ENCODE results near the gene DCDC2C.

Gene DCDC2C

DNA sequence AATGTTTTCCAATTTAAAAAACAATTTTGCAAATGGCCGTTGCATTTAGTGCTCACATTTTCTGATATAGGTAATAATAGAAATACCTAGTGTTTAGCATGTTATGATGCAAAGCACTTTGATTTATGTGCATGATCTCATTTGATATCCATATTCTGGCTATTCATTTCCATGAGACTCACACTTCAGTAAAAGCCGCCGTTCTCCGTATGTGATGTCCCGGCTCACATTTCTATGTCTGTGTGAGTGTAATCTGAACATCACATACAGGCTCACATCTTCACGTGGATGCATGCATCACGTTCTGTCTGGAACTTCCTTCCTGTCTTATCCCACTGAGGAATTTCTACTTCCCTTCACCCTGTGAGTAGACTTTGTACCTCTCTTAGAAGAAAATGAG is 45.8 kb downstream of the DCDC2C start:
- Histone ChIP-seq H3K79me2 (ENCODE audit: low read length) (no peaks in the 10 kb centered on the region), H3K27me3 (ENCODE audit: low read depth, low read length) (peaks cover 57% of the 10 kb centered on the region), H2AFZ (ENCODE audit: low read depth, low read length) (no peak overlapping the region), H3K4me3 (ENCODE audit: low read length) (no peak overlapping the region), H3K36me3 (replicated peaks; ENCODE audit: low read depth, low read length) (no peaks in the 10 kb centered on the region), H3K9me3 (ENCODE audit: insufficient read depth, low read length) (no peaks in the 10 kb centered on the region), H3K4me2 (ENCODE audit: low read length) (no peak overlapping the region), H3K27ac (ENCODE audit: low read length) (no peak overlapping the region), H3K9ac (ENCODE audit: low read length) (no peak overlapping the region), H3K4me1 (ENCODE audit: low read length) (peaks cover 5% of the 10 kb centered on the region), H4K20me1 (ENCODE audit: insufficient read depth, low read length) (no peaks in the 10 kb centered on the region)
- TF ChIP-seq, protein P1, sequence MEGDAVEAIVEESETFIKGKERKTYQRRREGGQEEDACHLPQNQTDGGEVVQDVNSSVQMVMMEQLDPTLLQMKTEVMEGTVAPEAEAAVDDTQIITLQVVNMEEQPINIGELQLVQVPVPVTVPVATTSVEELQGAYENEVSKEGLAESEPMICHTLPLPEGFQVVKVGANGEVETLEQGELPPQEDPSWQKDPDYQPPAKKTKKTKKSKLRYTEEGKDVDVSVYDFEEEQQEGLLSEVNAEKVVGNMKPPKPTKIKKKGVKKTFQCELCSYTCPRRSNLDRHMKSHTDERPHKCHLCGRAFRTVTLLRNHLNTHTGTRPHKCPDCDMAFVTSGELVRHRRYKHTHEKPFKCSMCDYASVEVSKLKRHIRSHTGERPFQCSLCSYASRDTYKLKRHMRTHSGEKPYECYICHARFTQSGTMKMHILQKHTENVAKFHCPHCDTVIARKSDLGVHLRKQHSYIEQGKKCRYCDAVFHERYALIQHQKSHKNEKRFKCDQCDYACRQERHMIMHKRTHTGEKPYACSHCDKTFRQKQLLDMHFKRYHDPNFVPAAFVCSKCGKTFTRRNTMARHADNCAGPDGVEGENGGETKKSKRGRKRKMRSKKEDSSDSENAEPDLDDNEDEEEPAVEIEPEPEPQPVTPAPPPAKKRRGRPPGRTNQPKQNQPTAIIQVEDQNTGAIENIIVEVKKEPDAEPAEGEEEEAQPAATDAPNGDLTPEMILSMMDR (IDR thresholded peaks at IDR 0.05; ENCODE audit: low read depth, low read length) = no peak
- no peak for TF ChIP-seq EZH2phosphoT487 (IDR thresholded peaks at IDR 0.05; ENCODE audit: low read depth)

DNA sequence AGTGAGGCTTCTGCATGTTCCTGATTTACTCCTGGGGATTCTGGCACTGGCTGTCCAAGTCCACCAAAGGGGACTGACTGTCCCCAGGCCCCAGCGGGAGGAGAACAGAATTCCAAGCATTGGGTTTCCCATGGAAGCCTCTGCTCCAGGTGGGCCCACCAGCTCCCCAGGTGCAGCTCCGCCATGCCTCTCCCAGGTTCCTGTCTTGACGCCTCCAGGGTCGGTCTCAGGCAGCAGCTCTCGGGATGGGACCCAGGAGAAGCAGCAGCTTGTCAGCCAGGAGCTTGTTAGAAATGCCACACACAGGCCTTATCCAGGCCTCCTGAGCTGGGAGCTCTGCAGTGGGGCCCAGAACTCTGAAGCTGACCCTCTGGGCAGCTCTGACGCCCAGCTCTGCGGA is 47.9 kb downstream of the DCDC2C start:
- H3K36me3 ChIP-seq (replicated peaks; ENCODE audit: low read depth, low read length) = no peaks in the 10 kb centered on the region
- H2AFZ ChIP-seq (ENCODE audit: low read depth, low read length) = no peak overlapping the region
- H4K20me1 ChIP-seq (ENCODE audit: insufficient read depth, low read length) = no peaks in the 10 kb centered on the region
- H3K27ac ChIP-seq (ENCODE audit: low read length) = no peak overlapping the region
- no peaks in the 10 kb centered on the region for H3K9me3 ChIP-seq (ENCODE audit: insufficient read depth, low read length)
- H3K4me2 ChIP-seq (ENCODE audit: low read length) = 0 out of 2 replicates have a peak overlapping the region, but pooled peaks have one; percentile 17
- peaks cover 5% of the 10 kb centered on the region for H3K4me1 ChIP-seq (ENCODE audit: low read length)
- peaks cover 59% of the 10 kb centered on the region for H3K27me3 ChIP-seq (ENCODE audit: low read depth, low read length)
- no peak for TF ChIP-seq EZH2phosphoT487 (IDR thresholded peaks at IDR 0.05; ENCODE audit: low read depth)
- TF ChIP-seq, protein P1 (IDR thresholded peaks at IDR 0.05; ENCODE audit: low read depth, low read length) = no peak
- no peak overlapping the region for H3K9ac ChIP-seq (ENCODE audit: low read length)
- no peak overlapping the region for H3K4me3 ChIP-seq (ENCODE audit: low read length)
- H3K79me2 ChIP-seq (ENCODE audit: low read length) = no peaks in the 10 kb centered on the region

DNA sequence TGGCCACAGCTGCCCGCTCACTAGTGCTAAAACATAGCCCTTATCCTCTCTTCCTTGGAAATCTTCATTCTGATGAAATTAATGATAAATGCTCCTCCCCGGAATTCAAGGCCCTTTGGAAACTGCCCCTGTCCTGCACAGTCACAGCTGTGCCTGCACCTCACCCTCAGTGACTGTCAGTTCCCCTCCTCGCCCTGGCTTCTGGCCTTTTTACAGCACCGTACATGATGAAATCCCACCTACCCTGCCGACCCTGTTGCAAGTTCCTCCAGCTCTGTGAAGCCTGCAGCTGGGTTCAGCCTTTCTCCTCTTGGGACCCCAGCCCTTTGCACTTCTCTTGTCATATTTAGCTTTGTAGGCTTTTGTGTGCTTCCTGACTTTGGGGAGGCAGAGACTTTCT is 48.4 kb downstream of the DCDC2C start:
- Histone ChIP-seq H3K9ac (ENCODE audit: low read length) (no peak overlapping the region), H2AFZ (ENCODE audit: low read depth, low read length) (no peak overlapping the region), H3K4me3 (ENCODE audit: low read length) (no peak overlapping the region), H3K36me3 (replicated peaks; ENCODE audit: low read depth, low read length) (no peaks in the 10 kb centered on the region), H3K9me3 (ENCODE audit: insufficient read depth, low read length) (no peaks in the 10 kb centered on the region), H3K4me1 (ENCODE audit: low read length) (peaks cover 5% of the 10 kb centered on the region), H4K20me1 (ENCODE audit: insufficient read depth, low read length) (no peaks in the 10 kb centered on the region), H3K27me3 (ENCODE audit: low read depth, low read length) (peaks cover 59% of the 10 kb centered on the region), H3K79me2 (ENCODE audit: low read length) (no peaks in the 10 kb centered on the region), H3K27ac (ENCODE audit: low read length) (no peak overlapping the region), H3K4me2 (ENCODE audit: low read length) (no peak overlapping the region)
- TF ChIP-seq EZH2phosphoT487 (IDR thresholded peaks at IDR 0.05; ENCODE audit: low read depth) = no peak
- TF ChIP-seq, protein P1 (IDR thresholded peaks at IDR 0.05; ENCODE audit: low read depth, low read length) = no peak

DNA sequence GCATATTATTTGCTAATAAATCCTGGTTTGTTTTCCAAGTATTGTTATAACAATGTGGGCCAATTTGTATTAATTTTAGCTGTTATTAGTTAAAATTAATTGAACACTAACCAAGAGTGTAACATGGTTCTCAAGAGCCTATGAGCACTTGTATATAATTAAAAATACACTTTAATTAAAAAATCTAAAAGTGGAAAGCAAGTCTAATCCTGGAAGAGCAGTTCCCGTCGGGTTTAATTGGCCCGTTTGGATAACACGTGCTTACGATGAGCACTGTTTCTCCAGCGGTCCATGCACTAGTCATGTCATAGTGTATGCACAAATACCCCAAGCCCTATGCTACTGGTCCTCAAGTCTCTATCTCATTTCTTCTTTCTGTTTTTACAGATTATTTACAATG is 49.0 kb downstream of the DCDC2C start:
- no peak overlapping the region for H3K27ac ChIP-seq (ENCODE audit: low read length)
- H3K79me2 ChIP-seq (ENCODE audit: low read length) = no peaks in the 10 kb centered on the region
- peaks cover 60% of the 10 kb centered on the region for H3K27me3 ChIP-seq (ENCODE audit: low read depth, low read length)
- no peak overlapping the region for H3K9ac ChIP-seq (ENCODE audit: low read length)
- H3K36me3 ChIP-seq (replicated peaks; ENCODE audit: low read depth, low read length) = no peaks in the 10 kb centered on the region
- H3K4me1 ChIP-seq (ENCODE audit: low read length) = peaks cover 5% of the 10 kb centered on the region
- H3K4me3 ChIP-seq (ENCODE audit: low read length) = no peak overlapping the region
- H3K4me2 ChIP-seq (ENCODE audit: low read length) = no peak overlapping the region
- H4K20me1 ChIP-seq (ENCODE audit: insufficient read depth, low read length) = no peaks in the 10 kb centered on the region
- no peak overlapping the region for H2AFZ ChIP-seq (ENCODE audit: low read depth, low read length)
- no peaks in the 10 kb centered on the region for H3K9me3 ChIP-seq (ENCODE audit: insufficient read depth, low read length)
- TF ChIP-seq EZH2phosphoT487 (IDR thresholded peaks at IDR 0.05; ENCODE audit: low read depth) = no peak
- TF ChIP-seq, protein P1 (IDR thresholded peaks at IDR 0.05; ENCODE audit: low read depth, low read length) = no peak
